Breast epithelium (tissue), 4 donors: ENCODE data around the gene FAM9C. TPM values are rescaled to one million over a fixed set of nuclear protein-coding genes. Genes with fewer than 3 reads are reported as not detected.

Experiments used
- DNase-seq, 2 donors: peaks; one replicate each; pipeline ENCODE4 v3.0.0-alpha.2; 2019; ENCODE audit warnings: low spot score in 2 of 2
- H3K27ac ChIP-seq, 2 donors: fragments of 200-600 bp; sonication (generic) in 1 of 2; one replicate each; pipeline ENCODE4 v1.5.1; 2016 to 2019; ENCODE audit warnings: mild to moderate bottlenecking in 1 of 2
- H3K27me3 ChIP-seq, 2 donors: fragments of 200-600 bp; sonication (generic) in 1 of 2; one replicate each; pipeline versions ENCODE4 v1.5.1 to v1.6.0; 2017 to 2019; ENCODE audit warnings: control low read depth in 1 of 2, mild to moderate bottlenecking in 1 of 2
- H3K36me3 ChIP-seq: fragments of 200-600 bp; one replicate; pipeline ENCODE4 v1.5.1; 2019
- H3K4me1 ChIP-seq, 2 donors: fragments of 200-600 bp; sonication (generic); one replicate each; pipeline ENCODE4 v1.5.1; 2016 to 2019; ENCODE audit warnings: control low read depth in 1 of 2
- H3K4me3 ChIP-seq, 3 donors: fragments of 200-600 bp; sonication (generic); 1 replicate in 2 of 3; 2 replicates in 1 of 3; pipeline ENCODE4 v1.5.1; 2016 to 2019; ENCODE audit warnings: mild to moderate bottlenecking in 3 of 3, moderate library complexity in 2 of 3
- H3K9me3 ChIP-seq, 2 donors: fragments of 200-600 bp; sonication (generic) in 1 of 2; one replicate each; pipeline ENCODE4 v1.5.1; 2016 to 2019; ENCODE audit warnings: control low read depth in 1 of 2
- CTCF ChIP-seq, 3 donors: fragments of 450-650 bp; IDR thresholded peaks; one replicate each; pipeline ENCODE4 v1.5.1; 2016 to 2017; ENCODE audit warnings: antibody characterized with exemption in 3 of 3, mild to moderate bottlenecking in 3 of 3, moderate library complexity in 3 of 3
- POLR2A ChIP-seq: fragments of 450-650 bp; IDR thresholded peaks from one replicate; pipeline ENCODE4 v1.6.1; 2016; ENCODE audit warnings: antibody characterized with exemption, mild to moderate bottlenecking, moderate library complexity
- POLR2AphosphoS5 ChIP-seq, 3 donors: sonication (generic); formaldehyde crosslinking; IDR thresholded peaks; one replicate each; pipeline ENCODE4 v1.6.1; 2017; ENCODE audit warnings: antibody characterized with exemption in 3 of 3
- intact Hi-C: fragments of 100-400 bp; cut with DNase I; formaldehyde crosslinking; loops from one replicate; pipeline ENCODE4 v1.15.1; 2023; ENCODE audit warnings: low total_unique reads
- total RNA-seq, 3 donors: library from RNA; depleted of rRNA; stranded (reverse); fragments of >200 nt; gene quantifications; one replicate each; pipeline ENCODE4 v1.1.0, GENCODE V29; 2016

FAM9C gene
- total RNA-seq, 3 donors from 2014 or later = not detected

GRCh38 chrX:12986886-12987285, 57.5 kb downstream of the FAM9C start:
- TF ChIP-seq POLR2AphosphoS5 (IDR thresholded peaks at IDR 0.05) (no peak), POLR2A (no peak), CTCF (IDR thresholded peaks at IDR 0.05) (no peak)
- intact Hi-C loops = no loop called here

GRCh38 chrX:12986164-12986779, 58.1 kb downstream of the FAM9C start:
- Histone ChIP-seq H3K36me3 (no peaks in the 10 kb centered on the region), H3K4me1 (no peaks in the 10 kb centered on the region), H3K27me3 (peaks cover 0 to 26% of the 10 kb centered on the region in 2 donors), H3K4me3 (no peak overlapping the region), H3K9me3 (no peaks in the 10 kb centered on the region), H3K27ac (no peak overlapping the region)
- no peak for DNase-seq
- intact Hi-C loops = no loop called here
- TF ChIP-seq CTCF (IDR thresholded peaks at IDR 0.05) = no peak

More at GRCh38 chrX:12986886-12987285, 57.5 kb downstream of the FAM9C start:
- no peak overlapping the region for H3K4me3 ChIP-seq
- H3K9me3 ChIP-seq = no peaks in the 10 kb centered on the region
- no peaks in the 10 kb centered on the region for H3K4me1 ChIP-seq
- no peak for DNase-seq
- H3K36me3 ChIP-seq = no peaks in the 10 kb centered on the region
- H3K27ac ChIP-seq = no peak overlapping the region
- peaks cover 0 to 23% of the 10 kb centered on the region in 2 donors for H3K27me3 ChIP-seq

Other genes with a start within 250 kb of the FAM9C start
- 1 to 10 TPM in 2 of 3 donors, under 1 TPM in 1; 0.98 to 2.3 (median 1.3) TPM for gene TLR7, start 177.5 kb downstream of the FAM9C start, total RNA-seq
- gene TLR8, start 138.0 kb downstream of the FAM9C start, total RNA-seq = 1 to 10 TPM in 2 of 3 donors, under 1 TPM in 1; 0.66 to 6.6 (median 1.0) TPM
- 1,000 to 10,000 TPM; 1,496 to 5,389 (median 3,453) TPM for gene TMSB4X, start 69.5 kb downstream of the FAM9C start, total RNA-seq